ENCODE measurements around the gene CASS4. TPM values are rescaled to one million over a fixed set of nuclear protein-coding genes. Genes with fewer than 3 reads are reported as not detected.
"Not testable (repeated sequence)": the region's sequence is repeated elsewhere in the genome, so short reads cannot be mapped to it uniquely, and the experiment has no call there.

The CASS4 gene
- total RNA-seq, 1 experiment from 2014 or later, result 0.28 TPM

GRCh38 chr20:56409521-56409920 lies 2.5 kb upstream of the CASS4 start:
- DNase-seq (ENCODE audit: low spot score), result peak; percentile 50
- CTCF ChIA-PET, result no interaction called here
- TF ChIP-seq EZH2 (IDR thresholded peaks at IDR 0.05; ENCODE audit: borderline replicate concordance, low read depth, low read length, poor library complexity, severe bottlenecking) (no peak), CTCF (conservative IDR thresholded peaks at IDR 0.05; ENCODE audit: low read depth, low read length) (no peak)
- no peak overlapping the region for H3K4me3 ChIP-seq (ENCODE audit: low read depth, low read length, poor library complexity, severe bottlenecking)
- no peaks in the 10 kb centered on the region for H3K27me3 ChIP-seq (replicated peaks; ENCODE audit: insufficient read depth, low read depth, low read length, poor library complexity)
- intact Hi-C loops (cut with micrococcal nuclease; ENCODE audit: unreplicated experiment), result no loop called here
- POLR2A ChIA-PET (ENCODE audit: low non-redundant PET), result no interaction called here
- no TSS peak for BruUV-seq (replicated peaks)
- peaks cover 34% of the 10 kb centered on the region for H3K36me3 ChIP-seq (ENCODE audit: insufficient read depth, low read length, poor library complexity, severe bottlenecking)
- peak overlapping the region; percentile 27 for H3K27ac ChIP-seq (ENCODE audit: low read depth, low read length, poor library complexity, severe bottlenecking)
- H3K4me1 ChIP-seq (ENCODE audit: insufficient read depth, low read length, poor library complexity, severe bottlenecking), result no peaks in the 10 kb centered on the region
- H3K9me3 ChIP-seq (ENCODE audit: low read depth, low read length, poor library complexity, severe bottlenecking), result no peaks in the 10 kb centered on the region

GRCh38 chr20:56409956-56410355 lies 2.1 kb upstream of the CASS4 start:
- ChIA-PET CTCF (no interaction called here), POLR2A (ENCODE audit: low non-redundant PET) (no interaction called here)
- no peak overlapping the region for H3K4me3 ChIP-seq (ENCODE audit: low read depth, low read length, poor library complexity, severe bottlenecking)
- intact Hi-C loops (cut with micrococcal nuclease; ENCODE audit: unreplicated experiment), result no loop called here
- H3K27me3 ChIP-seq (replicated peaks; ENCODE audit: insufficient read depth, low read depth, low read length, poor library complexity), result no peaks in the 10 kb centered on the region
- peak overlapping the region; percentile 27 for H3K27ac ChIP-seq (ENCODE audit: low read depth, low read length, poor library complexity, severe bottlenecking)
- TF ChIP-seq CTCF (conservative IDR thresholded peaks at IDR 0.05; ENCODE audit: low read depth, low read length), result no peak
- TF ChIP-seq EZH2 (IDR thresholded peaks at IDR 0.05; ENCODE audit: borderline replicate concordance, low read depth, low read length, poor library complexity, severe bottlenecking), result no peak
- peaks cover 30% of the 10 kb centered on the region for H3K36me3 ChIP-seq (ENCODE audit: insufficient read depth, low read length, poor library complexity, severe bottlenecking)
- BruUV-seq (replicated peaks), result no TSS peak
- H3K9me3 ChIP-seq (ENCODE audit: low read depth, low read length, poor library complexity, severe bottlenecking), result no peaks in the 10 kb centered on the region
- DNase-seq (ENCODE audit: low spot score), result no peak
- no peaks in the 10 kb centered on the region for H3K4me1 ChIP-seq (ENCODE audit: insufficient read depth, low read length, poor library complexity, severe bottlenecking)

- intact Hi-C loops (cut with micrococcal nuclease; ENCODE audit: unreplicated experiment); H3K4me3 ChIP-seq (ENCODE audit: low read depth, low read length, poor library complexity, severe bottlenecking); DNase-seq (ENCODE audit: low spot score); BruUV-seq (replicated peaks); H3K9me3 ChIP-seq (ENCODE audit: low read depth, low read length, poor library complexity, severe bottlenecking); H3K27me3 ChIP-seq (replicated peaks; ENCODE audit: insufficient read depth, low read depth, low read length, poor library complexity); POLR2A ChIA-PET (ENCODE audit: low non-redundant PET); H3K27ac ChIP-seq (ENCODE audit: low read depth, low read length, poor library complexity, severe bottlenecking); H3K4me1 ChIP-seq (ENCODE audit: insufficient read depth, low read length, poor library complexity, severe bottlenecking); CTCF ChIA-PET: not testable (repeated sequence)
- peaks cover 18% of the 10 kb centered on the region for H3K36me3 ChIP-seq (ENCODE audit: insufficient read depth, low read length, poor library complexity, severe bottlenecking)
These were observed 773 bp upstream of the CASS4 start for GRCh38 chr20:56411287-56411686.

- Histone ChIP-seq H3K4me1 (ENCODE audit: insufficient read depth, low read length, poor library complexity, severe bottlenecking) (no peaks in the 10 kb centered on the region), H3K36me3 (ENCODE audit: insufficient read depth, low read length, poor library complexity, severe bottlenecking) (peaks cover 6% of the 10 kb centered on the region), H3K4me3 (ENCODE audit: low read depth, low read length, poor library complexity, severe bottlenecking) (no peak overlapping the region), H3K27me3 (replicated peaks; ENCODE audit: insufficient read depth, low read depth, low read length, poor library complexity) (no peaks in the 10 kb centered on the region), H3K27ac (ENCODE audit: low read depth, low read length, poor library complexity, severe bottlenecking) (no peak overlapping the region), H3K9me3 (ENCODE audit: low read depth, low read length, poor library complexity, severe bottlenecking) (no peaks in the 10 kb centered on the region)
- intact Hi-C loops (cut with micrococcal nuclease; ENCODE audit: unreplicated experiment), result no loop called here
- CTCF ChIA-PET, result no interaction called here
- DNase-seq (ENCODE audit: low spot score), result no peak
- POLR2A ChIA-PET (ENCODE audit: low non-redundant PET), result no interaction called here
- TF ChIP-seq CTCF (conservative IDR thresholded peaks at IDR 0.05; ENCODE audit: low read depth, low read length) (no peak), EZH2 (IDR thresholded peaks at IDR 0.05; ENCODE audit: borderline replicate concordance, low read depth, low read length, poor library complexity, severe bottlenecking) (no peak)
- BruUV-seq (replicated peaks), result no TSS peak
These were observed 372 bp downstream of the CASS4 start for GRCh38 chr20:56412473-56412790.
